GM10847 (cell line): ENCODE data around the gene DUS1L.

Source experiments
- POLR2A ChIP-seq: IDR thresholded peaks from 2 replicates; pipeline ENCODE4 v1.6.1; 2011; ENCODE audit not compliant: insufficient read length; ENCODE audit errors: extremely low read depth

DUS1L gene

DNA sequence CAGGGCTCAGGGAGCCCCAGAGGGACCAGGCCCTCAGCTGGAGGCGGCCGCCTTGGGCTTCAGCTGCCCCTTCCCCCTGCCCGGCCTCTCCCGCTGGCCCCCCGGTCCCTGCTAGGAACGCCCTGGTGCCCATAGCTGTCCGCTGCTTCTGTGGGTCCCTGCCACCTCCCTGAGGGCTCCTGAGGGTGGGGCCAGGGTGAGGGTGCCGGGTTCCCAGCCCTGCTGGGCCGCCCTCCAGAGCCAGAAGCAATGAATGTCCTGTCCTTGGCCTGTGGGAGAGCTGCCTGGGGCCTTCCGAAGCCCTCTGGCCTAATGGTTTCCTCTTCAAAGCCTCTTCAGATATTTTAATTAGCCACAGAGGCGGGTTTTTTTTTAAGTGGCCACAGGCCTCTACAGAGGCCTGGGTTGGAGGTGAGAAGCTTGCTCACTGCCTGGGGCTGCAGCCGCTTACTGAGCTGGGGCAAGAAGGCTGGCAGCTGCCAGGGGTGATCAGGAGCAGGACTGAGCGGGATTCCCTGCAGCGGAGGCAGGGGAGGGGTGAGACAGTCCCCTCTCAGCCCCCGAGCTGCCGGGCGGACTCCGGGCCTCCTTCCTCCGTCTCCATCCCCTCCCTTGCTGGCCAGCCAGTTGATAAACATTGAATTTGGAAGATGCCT, 52.8 kb downstream of the DUS1L start:
- no peak for TF ChIP-seq POLR2A

- TF ChIP-seq POLR2A: no peak
Measured at GRCh38 chr17:82012261-82012639, 53.4 kb downstream of the DUS1L start.

DNA sequence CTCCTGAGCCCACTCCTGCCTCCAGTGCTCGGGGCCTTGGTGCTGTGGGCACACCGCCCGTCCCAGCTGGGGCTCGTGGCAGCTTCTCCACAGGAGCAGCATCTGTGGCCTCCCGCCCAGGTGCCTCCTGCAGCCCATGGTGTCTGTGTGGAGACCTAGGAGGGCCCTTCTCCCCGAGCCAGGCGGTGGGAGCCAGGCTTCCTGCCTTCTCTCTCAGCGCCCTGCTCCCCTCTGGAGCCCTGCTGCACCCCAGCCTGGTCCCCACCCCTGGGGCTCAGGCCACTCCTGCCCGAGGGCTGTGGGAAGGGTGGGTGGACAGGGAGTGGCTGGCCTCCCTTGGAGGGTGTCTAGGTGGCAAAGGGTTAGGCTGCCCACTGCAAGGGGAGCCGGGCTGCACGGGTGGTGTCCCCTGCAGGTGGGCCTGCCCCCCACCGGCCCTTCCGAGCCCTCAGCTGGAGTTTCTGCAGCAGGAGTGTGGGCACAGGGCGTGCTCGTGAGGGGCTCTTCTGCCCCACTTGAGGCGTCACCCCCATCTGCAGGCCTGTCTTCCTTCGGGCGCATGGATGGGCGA, 53.9 kb downstream of the DUS1L start:
- no peak for TF ChIP-seq POLR2A

DNA sequence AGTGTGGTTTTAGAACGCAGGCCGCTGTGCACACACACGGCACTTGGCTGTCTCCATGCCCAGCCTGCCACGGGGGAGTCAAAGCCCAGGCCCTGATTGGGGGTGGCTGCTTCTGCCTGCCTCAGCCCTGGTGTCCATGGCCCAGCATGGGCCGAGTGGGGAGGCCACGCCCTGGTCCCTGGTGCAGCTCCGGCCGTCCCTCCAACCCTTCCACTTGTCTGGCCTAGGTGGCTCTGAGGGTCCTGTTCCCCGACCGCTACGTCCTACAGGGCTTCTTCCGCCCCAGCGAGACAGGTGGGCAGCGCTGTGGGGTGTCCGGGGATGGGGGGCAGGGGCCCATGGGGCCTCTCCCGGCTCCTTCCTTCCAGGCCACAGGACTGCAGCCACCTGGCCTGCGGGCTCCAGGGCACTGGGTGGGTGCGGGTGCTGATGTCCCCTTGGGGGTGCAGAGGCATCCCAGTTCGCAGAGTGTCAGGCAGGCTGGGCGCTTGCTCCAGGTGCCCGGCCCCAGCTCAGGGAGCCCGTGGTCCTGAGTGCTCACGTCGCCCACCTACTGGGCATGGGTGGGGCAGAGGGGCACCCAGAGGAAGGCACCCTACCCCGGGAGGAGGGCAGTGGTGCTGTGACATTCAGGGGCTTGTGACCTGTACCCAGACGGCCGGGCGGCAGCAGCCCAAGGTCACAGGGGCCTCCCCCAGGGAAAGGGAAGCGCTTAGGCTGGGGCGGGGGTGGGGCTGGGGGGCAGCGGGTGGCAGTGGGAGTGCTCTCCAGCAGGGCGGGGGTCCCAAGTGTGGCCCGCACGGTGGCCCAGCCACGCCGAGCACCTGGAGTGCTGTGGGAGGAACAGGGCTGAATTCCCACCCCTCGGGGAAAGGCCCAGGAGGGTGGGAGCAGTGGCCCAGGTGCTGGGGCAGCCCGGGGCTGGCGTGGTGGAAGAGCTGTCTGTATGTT, 54.8 kb downstream of the DUS1L start:
- no peak for TF ChIP-seq POLR2A

DNA sequence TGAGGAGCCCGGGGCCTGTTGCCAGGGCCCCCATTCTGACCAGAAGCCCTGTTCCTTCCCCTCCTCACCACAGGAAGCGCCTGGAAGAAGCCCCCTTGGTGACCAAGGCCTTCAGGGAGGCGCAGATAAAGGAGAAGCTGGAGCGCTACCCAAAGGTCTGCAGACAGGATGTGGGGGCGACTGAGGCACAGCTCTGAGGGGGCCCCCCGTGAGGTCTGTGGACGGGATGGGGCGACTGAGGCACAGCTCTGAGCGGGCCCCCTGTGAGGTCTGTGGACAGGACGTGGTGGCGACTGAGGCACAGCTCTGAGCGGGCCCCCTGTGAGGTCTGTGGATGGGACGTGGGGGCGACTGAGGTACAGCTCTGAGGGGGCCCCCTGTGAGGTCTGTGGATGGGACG, 56.2 kb downstream of the DUS1L start:
- no peak for TF ChIP-seq POLR2A

- TF ChIP-seq POLR2A: no peak
Measured at GRCh38 chr17:82008941-82009405, 56.6 kb downstream of the DUS1L start.

DNA sequence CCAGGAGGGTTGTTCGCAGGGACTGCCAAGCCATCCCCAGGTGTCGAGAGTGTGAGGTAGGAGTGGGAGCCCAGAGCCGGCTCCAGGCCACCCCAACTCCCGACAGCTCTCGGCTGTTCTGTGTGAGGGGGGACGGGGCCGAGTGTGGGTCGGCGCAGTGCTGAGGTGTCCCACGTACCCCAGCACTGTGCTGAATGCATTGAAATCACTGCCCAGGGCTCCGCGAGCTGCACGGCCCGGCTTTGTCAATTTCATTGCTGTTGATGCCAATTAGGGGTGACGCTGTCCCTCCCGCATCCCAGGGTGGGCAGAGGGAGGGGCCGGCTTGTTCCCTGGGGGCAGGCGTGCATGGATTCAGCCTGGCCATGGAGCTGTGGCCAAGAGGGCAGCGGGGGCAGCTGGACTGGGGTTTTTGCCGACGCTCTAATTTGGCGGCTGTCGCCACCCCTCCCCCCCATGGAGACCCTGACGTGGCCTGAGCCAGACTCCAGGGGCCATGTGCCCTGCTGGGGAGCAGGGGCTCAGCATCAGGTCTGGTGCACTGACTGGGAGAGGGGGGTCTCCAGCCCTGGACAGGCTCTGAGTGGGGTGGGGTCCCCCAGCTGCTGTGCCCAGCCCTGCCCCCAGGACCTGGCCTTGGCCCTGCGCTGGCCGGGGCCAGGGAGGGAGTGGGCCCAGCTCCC, 57.2 kb downstream of the DUS1L start:
- TF ChIP-seq POLR2A: no peak
